PFSK-1 (cell line): Measurements from ENCODE around the gene DCAF11.

Experiments used
- FOXP2 ChIP-seq: optimal IDR thresholded peaks from 2 replicates; pipeline ENCODE3; 2011; ENCODE audit warnings: borderline replicate concordance, control low read depth, inconsistent platforms; ENCODE audit not compliant: insufficient read depth; ENCODE audit errors: extremely low read length, extremely low read depth
- POLR2AphosphoS5 ChIP-seq: IDR thresholded peaks from 2 replicates; pipeline ENCODE4 v1.6.1; 2012; ENCODE audit warnings: low read depth, mild to moderate bottlenecking, control low read depth, low read length, moderate library complexity
- REST ChIP-seq, 2 experiments: IDR thresholded peaks; 2 replicates each; pipeline versions ENCODE4 v1.6.1 to v1.8.0; 2011 to 2012; ENCODE audit warnings: low read depth in 2 of 2, low read length in 2 of 2, control low read depth in 1 of 2, inconsistent platforms in 1 of 2, mild to moderate bottlenecking in 1 of 2, moderate library complexity in 1 of 2; ENCODE audit not compliant: insufficient read depth in 1 of 2
- SIN3A ChIP-seq: IDR thresholded peaks from 2 replicates; pipeline ENCODE4 v1.6.1; 2012; ENCODE audit warnings: mild to moderate bottlenecking, low read length, moderate library complexity, borderline replicate concordance; ENCODE audit not compliant: insufficient read depth
- TAF1 ChIP-seq: IDR thresholded peaks from 2 replicates; pipeline ENCODE4 v1.6.1; 2012; ENCODE audit warnings: low read length, control low read depth, borderline replicate concordance; ENCODE audit not compliant: insufficient read depth

DCAF11 gene

GRCh38 chr14:24076302-24076601 lies 38.3 kb upstream of the DCAF11 start:
- no peak for TF ChIP-seq POLR2AphosphoS5
- no peak for TF ChIP-seq REST (IDR thresholded peaks at IDR 0.05; ENCODE audit: insufficient read depth in 1 of 2, low read depth in 2 of 2, low read length in 2 of 2)
- TF ChIP-seq TAF1, result no peak
- no peak for TF ChIP-seq SIN3A
- TF ChIP-seq FOXP2, result no peak

GRCh38 chr14:24077086-24077485 lies 37.5 kb upstream of the DCAF11 start:
- TF ChIP-seq SIN3A, result no peak
- no peak for TF ChIP-seq REST (IDR thresholded peaks at IDR 0.05; ENCODE audit: insufficient read depth in 1 of 2, low read depth in 2 of 2, low read length in 2 of 2)
- no peak for TF ChIP-seq POLR2AphosphoS5
- no peak for TF ChIP-seq TAF1
- TF ChIP-seq FOXP2, result no peak

- no peak for TF ChIP-seq POLR2AphosphoS5
- TF ChIP-seq FOXP2, result no peak
- TF ChIP-seq TAF1, result no peak
- TF ChIP-seq SIN3A, result no peak
- no peak for TF ChIP-seq REST (IDR thresholded peaks at IDR 0.05; ENCODE audit: insufficient read depth in 1 of 2, low read depth in 2 of 2, low read length in 2 of 2)
Observed at GRCh38 chr14:24078146-24078545, 36.4 kb upstream of the DCAF11 start.

GRCh38 chr14:24079491-24080141 lies 35.0 kb upstream of the DCAF11 start:
- TF ChIP-seq REST (IDR thresholded peaks at IDR 0.05; ENCODE audit: insufficient read depth in 1 of 2, low read depth in 2 of 2, low read length in 2 of 2) (no peak), TAF1 (no peak), SIN3A (no peak), FOXP2 (no peak), POLR2AphosphoS5 (no peak)

GRCh38 chr14:24080142-24080530 lies 34.4 kb upstream of the DCAF11 start:
- TF ChIP-seq TAF1 (no peak), SIN3A (no peak), POLR2AphosphoS5 (no peak), FOXP2 (no peak), REST (IDR thresholded peaks at IDR 0.05; ENCODE audit: insufficient read depth in 1 of 2, low read depth in 2 of 2, low read length in 2 of 2) (no peak)
